GM12892 (cell line): ENCODE data around the gene MB.

Experiments
- DNase-seq: peaks from one replicate; pipeline ENCODE4 v3.0.0; 2011; ENCODE audit not compliant: insufficient read length
- FAIRE-seq: peaks from 2 replicates; lab custom pipeline; 2011; peaks lifted over from hg19 to GRCh38; lab: Jason Lieb, UNC
- POLR2A ChIP-seq: IDR thresholded peaks from 2 replicates; pipeline ENCODE4 v1.6.1; 2011; ENCODE audit warnings: low read depth, low read length, control low read depth
- POLR2AphosphoS5 ChIP-seq: IDR thresholded peaks from 2 replicates; pipeline ENCODE4 v1.6.1; 2011; ENCODE audit warnings: low read depth, low read length, control low read depth
- TAF1 ChIP-seq: IDR thresholded peaks from 2 replicates; pipeline ENCODE4 v1.6.1; 2011; ENCODE audit warnings: low read depth, mild to moderate bottlenecking, control low read depth, low read length, borderline replicate concordance

MB gene

DNA sequence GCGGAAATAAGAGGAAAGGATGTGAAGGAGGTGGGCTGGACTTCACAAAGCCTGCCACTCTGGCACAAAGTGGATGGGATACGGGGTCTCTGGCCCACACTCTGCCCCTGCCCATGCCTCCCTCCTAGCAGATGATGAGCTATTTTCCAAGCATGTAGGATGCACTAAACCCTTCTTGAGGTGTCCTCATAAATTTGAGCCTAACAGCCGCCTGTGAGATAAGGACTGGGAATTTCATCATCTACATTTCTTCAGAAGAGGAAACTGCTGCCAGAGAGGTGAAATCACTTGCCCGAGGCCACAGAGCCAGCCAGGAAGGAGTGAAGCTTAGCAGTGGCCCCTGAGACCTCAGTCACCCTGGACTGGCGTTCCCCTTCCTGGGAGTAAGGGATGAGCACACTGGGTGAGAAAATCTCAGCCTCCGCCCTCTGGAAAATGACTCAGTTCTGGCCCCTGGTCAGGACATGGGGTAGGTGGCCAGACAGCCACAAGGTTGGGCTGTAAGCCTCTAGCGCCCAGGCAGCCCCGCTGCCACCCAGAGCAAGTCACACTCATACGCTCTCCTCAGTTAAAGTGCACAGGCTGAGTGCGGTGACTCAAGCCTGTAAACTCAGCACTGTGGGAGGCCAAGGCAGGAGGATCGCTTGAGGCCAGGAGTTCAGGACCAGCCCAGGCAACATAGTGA is 27.9 kb downstream of the MB start:
- FAIRE-seq (no peak), DNase-seq (no peak)
- no peak for TF ChIP-seq TAF1
- TF ChIP-seq POLR2AphosphoS5: no peak
- no peak for TF ChIP-seq POLR2A

DNA sequence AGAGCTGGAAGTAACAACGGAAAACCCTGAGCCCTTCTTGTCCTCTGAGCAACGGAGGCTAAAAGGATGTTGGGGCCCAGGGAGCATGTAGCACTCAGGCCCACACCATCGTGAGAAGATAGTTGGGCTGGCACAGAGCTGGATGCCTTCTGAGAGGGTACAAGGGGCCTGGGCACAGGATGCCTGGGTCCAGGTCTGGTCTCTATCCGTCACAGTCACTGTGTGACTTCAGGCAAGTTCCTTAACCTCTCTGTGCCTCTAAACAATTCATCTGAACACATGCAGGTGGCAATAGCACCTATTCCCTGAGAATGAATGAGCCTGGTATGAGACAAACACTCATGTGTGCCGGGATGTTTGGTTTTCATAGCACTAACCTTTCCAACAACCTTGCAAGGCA is 29.2 kb downstream of the MB start:
- TF ChIP-seq POLR2AphosphoS5 (no peak), TAF1 (no peak), POLR2A (no peak)
- FAIRE-seq: no peak
- no peak for DNase-seq

DNA sequence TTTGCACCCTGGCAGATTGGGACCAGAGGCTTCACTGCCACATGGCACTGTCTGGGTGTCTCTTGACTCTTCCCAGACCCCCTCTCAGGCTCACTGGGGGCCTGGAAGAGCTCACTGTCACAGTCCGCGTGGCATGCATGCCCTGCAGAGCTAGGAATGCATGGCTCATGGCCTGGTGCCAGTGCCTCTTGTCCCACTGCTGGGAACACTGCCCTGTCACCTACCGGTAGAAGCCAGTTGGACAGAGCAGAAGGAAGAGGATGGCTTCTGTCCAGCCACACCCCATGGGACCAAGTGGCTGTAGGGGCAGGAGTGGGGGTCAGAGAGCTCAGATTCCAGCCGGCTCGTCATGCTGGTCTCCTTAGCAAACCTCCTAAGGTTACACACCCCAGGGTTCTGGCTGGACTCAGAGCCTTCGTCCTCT is 29.7 kb downstream of the MB start:
- no peak for DNase-seq
- no peak for TF ChIP-seq POLR2A
- TF ChIP-seq POLR2AphosphoS5: no peak
- TF ChIP-seq TAF1: no peak
- FAIRE-seq: no peak

DNA sequence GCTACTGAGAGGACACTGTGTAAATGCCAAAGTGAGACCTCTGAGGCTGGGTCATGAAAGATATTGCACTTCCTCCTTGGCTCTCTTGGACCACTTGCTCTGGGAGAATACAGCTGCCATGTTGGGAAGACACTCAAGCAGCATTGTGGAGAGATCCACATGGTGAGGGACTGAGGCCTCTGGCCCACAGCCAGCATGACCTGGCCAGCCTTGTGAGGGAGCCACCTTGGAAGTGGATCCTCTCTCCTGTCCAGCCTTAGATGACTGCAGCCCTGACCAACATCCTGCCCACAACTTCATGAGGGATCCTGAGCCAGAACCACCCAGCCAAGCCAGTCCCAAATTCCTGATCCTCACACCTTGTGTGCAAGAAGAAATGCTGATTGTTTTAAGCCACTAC is 30.4 kb downstream of the MB start:
- no peak for TF ChIP-seq TAF1
- TF ChIP-seq POLR2AphosphoS5: no peak
- no peak for TF ChIP-seq POLR2A
- DNase-seq (no peak), FAIRE-seq (no peak)

DNA sequence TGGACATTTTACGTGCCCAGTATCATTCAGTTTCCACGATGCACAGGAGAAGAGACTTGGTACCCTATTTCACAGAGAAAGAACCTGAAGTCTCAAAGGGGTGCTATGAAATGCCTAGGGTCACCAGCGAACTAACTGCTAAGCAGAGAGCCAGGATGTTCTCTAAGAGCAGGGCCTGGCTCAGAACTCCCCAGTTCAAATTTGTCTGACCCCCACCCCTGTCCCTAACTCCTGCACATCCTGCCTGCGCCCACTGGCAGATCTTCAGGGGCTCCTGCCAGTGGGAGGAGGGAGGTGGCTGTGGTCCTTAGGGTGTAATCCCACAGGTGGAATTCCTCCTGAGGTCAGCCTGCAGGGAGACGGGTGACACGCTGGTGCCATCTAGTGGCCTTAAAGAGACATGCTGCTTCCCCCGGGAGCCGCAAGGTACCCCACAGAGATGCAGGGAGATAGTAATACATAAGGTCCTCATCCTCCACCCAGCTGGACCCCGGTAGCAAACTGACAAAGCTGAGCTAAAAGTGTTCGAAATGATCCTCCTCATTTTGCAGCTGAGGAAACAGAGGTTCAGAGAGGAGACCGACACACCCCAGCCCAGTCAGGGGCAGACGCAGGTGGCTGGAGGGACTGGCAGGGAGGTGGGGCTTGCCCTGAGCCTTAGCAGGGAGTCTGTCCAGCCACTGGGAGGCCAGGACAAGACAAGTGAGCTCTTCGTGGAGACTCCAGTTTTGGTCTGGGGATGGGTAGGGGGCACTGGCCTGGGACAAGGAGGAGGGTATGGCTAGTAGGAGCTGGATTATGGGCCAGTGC is 34.1 kb downstream of the MB start:
- TF ChIP-seq TAF1: no peak
- TF ChIP-seq POLR2A: no peak
- TF ChIP-seq POLR2AphosphoS5: no peak
- no peak for FAIRE-seq
- peak; percentile 84 for DNase-seq

DNA sequence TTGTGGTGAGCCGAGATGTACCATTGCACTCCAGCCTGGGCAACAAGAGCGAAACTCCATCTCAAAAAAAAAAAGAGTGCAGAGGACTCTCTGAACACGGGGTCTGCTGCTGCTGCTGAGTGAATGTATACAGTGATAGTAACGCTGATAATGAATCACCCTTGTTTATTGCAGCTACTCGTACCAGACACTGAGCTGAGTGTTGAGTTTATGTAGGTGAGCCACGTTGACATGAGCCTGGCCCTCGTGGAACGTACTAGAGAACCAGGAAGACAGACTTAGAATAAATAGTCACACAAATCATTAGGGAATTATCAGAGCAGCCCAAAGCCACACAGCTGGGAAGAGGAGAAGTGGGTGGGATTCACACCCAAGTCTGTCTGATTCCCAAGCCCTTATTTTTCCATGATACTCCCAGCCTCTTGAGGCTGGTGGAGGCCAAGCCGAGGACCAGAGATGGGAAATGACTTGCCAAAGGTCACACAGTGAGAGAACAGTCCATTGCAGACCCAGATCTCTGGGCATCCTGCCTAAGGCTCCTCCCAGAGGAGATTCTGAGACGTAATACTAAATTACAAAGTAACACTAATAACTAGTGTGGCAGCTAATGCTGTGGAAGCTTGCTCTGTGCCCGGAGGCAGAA is 34.8 kb downstream of the MB start:
- DNase-seq (no peak), FAIRE-seq (no peak)
- TF ChIP-seq POLR2A (no peak), POLR2AphosphoS5 (no peak), TAF1 (no peak)

DNA sequence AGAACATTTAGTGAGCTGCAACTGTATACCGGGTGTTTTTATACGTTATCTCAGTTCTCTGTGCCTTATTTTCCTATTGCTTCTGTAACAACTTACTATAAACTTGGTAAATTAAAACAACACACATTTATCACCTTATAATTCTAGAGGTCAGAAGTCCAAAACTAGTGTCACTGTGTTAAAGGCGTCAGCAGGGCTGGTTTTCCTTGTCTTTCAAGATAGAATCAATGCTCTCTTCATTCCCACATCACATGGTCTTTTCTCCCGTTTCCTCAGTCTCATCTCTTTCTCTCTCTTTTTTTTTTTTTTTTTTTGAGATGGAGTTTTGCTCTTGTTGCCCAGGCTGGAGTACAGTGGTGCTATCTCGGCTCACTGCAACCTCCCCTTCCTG is 36.1 kb downstream of the MB start:
- DNase-seq (no peak), FAIRE-seq (no peak)
- TF ChIP-seq TAF1: no peak
- TF ChIP-seq POLR2AphosphoS5: no peak
- TF ChIP-seq POLR2A: no peak

DNA sequence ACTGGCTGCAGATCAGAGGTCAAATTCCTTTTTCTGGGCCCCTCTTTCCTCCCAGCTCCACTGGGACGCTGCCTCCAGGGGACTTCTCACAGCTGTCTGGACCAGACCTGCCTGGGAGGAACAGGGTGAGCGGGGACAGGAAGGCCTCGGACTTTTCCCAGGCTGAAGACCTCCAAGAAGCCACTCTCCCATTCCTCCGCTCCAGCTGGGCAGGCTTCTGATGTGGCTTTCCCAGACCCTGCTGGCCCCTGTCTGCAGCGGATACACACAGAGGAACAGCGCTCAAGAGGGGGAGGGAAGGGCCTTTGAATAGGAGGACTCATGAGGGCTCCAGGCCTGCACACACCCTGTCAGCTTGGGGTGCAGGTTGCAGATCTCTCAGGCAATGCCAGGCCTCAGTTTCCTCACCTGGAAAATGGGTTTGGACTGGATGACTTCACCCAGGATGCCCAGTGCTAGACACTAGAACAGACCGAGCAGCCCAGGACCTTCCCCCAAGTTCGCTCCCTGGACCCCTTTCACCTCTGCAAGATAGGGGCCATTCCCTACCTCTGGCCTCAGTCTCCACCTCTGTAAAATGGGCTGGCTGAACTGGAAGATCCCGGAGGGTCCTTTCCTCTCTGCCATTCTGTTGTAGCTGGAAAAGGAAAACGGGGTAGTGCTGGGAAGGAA is 36.6 kb downstream of the MB start:
- FAIRE-seq: no peak
- no peak for DNase-seq
- TF ChIP-seq POLR2A (no peak), TAF1 (no peak), POLR2AphosphoS5 (no peak)

DNA sequence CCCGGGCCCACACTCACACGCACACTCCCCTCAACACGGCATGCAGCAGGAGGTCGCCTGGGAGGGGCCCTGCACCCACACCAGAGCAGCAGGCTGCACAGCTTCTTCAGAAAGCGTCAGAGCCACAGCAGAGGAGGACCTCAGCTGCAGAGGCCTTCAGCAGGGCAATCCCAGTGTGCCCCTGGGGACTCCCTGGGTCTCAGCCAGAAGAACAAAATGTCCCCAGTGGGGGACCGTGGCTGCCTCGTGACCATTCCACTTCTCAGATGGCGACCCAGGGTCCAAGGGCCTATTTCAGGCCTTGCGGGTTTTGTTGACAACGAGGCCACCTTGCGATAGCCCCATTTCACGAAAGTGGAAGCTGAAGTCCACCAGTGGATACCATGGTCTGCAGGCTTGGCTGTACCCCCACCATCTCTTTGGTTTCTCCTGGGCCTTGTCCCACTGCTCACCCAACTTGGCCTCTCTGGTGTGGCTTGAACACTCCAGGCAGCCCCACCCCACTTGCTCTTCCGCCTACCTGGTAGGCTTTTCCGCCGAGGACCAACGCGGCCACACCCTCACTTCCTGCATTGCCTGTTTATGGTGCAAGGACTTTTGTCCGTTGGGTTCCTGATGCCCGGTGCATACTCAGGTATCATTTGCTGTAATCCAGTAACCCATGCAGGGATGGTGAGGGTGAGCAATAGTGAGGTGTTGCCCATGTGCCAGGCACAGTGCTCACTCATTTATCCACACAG is 38.1 kb downstream of the MB start:
- no peak for TF ChIP-seq POLR2A
- no peak for TF ChIP-seq POLR2AphosphoS5
- no peak for TF ChIP-seq TAF1
- no peak for FAIRE-seq
- no peak for DNase-seq

DNA sequence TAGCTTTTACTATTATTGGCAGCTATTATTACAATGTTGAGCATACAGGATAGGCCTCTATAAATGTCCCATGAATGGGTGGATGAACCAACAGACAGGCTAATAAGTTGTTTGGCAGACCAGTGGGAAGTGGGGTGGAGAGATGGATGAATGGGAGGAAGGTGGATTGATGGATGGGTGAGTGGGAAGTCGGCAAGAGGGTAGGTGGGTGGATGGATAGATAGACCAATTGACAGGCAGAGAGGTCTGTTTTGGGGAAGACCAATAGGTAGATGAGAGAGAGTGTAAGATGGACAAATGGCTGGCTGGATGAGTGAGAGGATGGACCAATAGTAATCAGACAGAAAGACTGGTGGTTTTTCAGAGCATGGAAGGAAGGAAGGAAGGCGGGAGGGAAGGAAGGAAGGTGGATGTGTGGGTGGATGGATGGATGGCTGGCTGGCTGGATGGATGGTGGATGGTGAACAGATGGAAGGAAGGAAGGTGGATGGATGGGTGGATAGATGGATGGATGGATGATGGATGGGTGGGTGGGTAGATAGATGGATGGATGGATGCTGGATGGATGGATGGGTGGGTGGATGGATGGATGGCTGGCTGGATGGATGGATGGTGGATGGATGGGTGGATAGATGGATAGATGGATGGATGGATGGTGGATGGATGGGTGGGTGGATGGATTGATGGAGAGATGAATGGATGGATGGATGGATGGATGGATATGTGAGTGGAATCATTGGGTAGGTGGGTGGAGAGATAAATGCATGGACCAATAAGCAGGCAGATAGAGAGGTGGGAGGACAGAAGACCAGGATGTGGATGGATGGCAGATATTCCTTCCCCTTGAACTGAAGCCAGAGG is 39.1 kb downstream of the MB start:
- TF ChIP-seq TAF1 (no peak), POLR2A (no peak), POLR2AphosphoS5 (no peak)
- FAIRE-seq (no peak), DNase-seq (no peak)
